AG10803 (cell line): ENCODE results near the gene GLRX5.

ENCODE experiments used
- DNase-seq: peaks from one replicate; pipeline ENCODE4 v3.0.0; 2010; ENCODE audit warnings: low read depth
- H3K4me3 ChIP-seq: 2 replicates; pipeline ENCODE4 v1.5.1; 2011; ENCODE audit warnings: mild to moderate bottlenecking, low read length, control low read depth
- TF ChIP-seq, protein P1 (sequence below): conservative IDR thresholded peaks from 2 replicates; pipeline ENCODE4 v1.5.1; 2011; ENCODE audit warnings: mild to moderate bottlenecking, low read length, control low read depth, inconsistent platforms

GLRX5 gene

GRCh38 chr14:95544588-95544987 is 9.7 kb downstream of the GLRX5 start:
- H3K4me3 ChIP-seq = no peak overlapping the region
- DNase-seq = no peak
- TF ChIP-seq, protein P1, sequence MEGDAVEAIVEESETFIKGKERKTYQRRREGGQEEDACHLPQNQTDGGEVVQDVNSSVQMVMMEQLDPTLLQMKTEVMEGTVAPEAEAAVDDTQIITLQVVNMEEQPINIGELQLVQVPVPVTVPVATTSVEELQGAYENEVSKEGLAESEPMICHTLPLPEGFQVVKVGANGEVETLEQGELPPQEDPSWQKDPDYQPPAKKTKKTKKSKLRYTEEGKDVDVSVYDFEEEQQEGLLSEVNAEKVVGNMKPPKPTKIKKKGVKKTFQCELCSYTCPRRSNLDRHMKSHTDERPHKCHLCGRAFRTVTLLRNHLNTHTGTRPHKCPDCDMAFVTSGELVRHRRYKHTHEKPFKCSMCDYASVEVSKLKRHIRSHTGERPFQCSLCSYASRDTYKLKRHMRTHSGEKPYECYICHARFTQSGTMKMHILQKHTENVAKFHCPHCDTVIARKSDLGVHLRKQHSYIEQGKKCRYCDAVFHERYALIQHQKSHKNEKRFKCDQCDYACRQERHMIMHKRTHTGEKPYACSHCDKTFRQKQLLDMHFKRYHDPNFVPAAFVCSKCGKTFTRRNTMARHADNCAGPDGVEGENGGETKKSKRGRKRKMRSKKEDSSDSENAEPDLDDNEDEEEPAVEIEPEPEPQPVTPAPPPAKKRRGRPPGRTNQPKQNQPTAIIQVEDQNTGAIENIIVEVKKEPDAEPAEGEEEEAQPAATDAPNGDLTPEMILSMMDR = no peak

- no peak overlapping the region for H3K4me3 ChIP-seq
- TF ChIP-seq, protein P1 = no peak
- DNase-seq = peak; percentile 76
Measured at GRCh38 chr14:95545515-95546168, 10.8 kb downstream of the GLRX5 start.

DNA sequence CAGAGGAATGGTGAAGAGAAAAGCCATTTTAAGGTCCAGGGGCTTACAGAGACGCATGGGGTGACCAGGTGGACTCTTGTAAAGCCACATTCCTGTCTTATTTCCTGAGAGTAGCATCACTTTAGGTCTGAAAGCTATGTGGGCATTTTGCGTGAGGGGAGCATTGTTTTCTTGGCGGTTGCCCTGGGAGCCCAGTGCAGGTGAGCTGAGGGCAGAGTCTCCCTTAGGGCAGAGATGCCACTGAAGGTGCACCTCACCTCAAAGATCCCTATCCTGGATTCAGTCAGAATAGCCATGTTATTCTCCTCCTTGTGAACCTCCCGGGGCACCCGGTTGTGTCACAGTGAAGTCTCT is 12.4 kb downstream of the GLRX5 start:
- no peak for DNase-seq
- TF ChIP-seq, protein P1 = no peak
- no peak overlapping the region for H3K4me3 ChIP-seq

DNA sequence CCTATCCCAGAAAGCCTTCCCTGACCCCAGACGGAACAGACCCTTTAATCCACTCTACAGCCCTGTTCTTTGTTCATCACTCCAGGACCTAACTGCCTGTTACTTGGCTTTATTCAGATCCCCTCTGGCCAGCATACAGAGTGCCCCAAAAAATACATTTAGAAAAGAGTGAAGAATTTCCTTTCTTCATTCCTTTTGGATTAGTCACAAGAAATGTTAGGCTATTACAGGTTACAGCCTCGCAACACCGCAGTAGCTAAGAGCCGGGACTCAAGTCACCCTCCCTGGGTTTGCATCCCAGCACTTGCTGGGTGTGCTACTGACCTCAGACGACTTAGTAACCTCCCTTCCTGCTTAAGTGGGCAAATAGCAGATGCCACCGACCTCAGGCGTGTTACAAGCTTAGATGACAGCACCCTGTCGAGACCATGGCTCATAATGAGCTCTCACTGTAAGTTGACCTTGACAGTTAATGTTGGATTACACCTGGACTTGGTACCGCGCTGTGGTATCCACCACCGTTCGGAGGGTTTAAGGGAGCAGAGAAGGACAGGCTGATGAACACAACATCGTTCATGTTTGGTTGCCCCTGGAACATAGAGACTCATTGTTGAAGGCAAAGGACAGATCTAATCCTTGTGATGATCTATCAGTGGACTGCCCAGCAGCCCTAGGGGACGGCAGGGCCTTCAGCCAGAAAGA is 12.9 kb downstream of the GLRX5 start:
- TF ChIP-seq, protein P1 = no peak
- H3K4me3 ChIP-seq = no peak overlapping the region
- peak; percentile 63 for DNase-seq

- no peak for DNase-seq
- TF ChIP-seq, protein P1 = no peak
Measured at GRCh38 chr14:95548328-95548929, 13.6 kb downstream of the GLRX5 start.

DNA sequence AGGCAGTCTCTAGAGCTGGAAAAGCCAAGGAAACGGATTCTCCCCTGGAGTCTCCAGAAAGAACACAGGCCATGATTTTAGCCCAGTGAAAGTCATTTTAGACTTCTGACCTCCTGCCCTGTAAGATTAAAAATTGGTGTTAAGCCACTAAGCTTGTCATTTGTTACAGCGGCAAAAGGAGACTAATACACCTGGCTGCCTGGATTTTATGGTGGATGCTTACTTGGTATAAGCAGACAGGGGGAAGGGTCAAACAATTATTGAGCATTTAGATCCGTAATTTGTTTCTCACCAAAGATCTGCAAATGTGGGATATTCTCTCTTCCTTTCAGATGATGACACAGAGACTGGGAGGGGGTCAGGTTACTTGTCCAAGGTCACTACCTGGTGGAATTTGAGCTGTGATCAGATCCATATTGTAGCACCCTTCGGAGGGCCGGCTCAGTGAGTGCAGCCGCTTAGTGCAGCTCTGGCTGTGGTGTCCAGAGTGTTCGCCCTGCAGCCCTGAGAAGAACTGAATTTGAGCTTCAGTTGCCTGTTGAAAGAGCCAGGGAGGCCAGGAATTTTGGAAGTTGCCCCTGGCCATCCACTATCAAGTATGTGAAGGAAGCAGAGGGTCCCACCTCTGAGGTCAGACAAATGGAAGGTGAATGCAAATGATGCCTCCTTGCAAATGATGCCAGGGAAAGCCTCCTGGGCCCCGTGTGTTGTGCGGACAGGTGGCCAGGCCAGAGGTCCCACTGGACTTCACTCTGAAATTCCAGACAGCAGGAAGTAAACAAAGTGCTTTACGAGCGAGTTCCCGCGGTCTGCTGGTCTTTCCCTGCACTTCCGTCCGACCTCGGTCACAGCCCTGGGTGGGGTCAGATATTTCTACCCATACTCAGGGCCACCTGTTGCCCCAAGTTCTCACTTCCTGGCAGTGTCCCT is 15.1 kb downstream of the GLRX5 start:
- TF ChIP-seq, protein P1 = no peak
- DNase-seq = no peak
- no peak overlapping the region for H3K4me3 ChIP-seq

More at GRCh38 chr14:95548328-95548929, 13.6 kb downstream of the GLRX5 start:
- no peak overlapping the region for H3K4me3 ChIP-seq
